Breast epithelium (tissue), 4 donors: Measurements from ENCODE around the gene BCL11B. TPM values are rescaled to one million over a fixed set of nuclear protein-coding genes. Genes with fewer than 3 reads are reported as not detected.

Source experiments
- DNase-seq, 2 donors: peaks; one replicate each; pipeline ENCODE4 v3.0.0-alpha.2; 2019; ENCODE audit warnings: low spot score in 2 of 2
- H3K27ac ChIP-seq, 2 donors: fragments of 200-600 bp; sonication (generic) in 1 of 2; one replicate each; pipeline ENCODE4 v1.5.1; 2016 to 2019; ENCODE audit warnings: mild to moderate bottlenecking in 1 of 2
- H3K27me3 ChIP-seq, 2 donors: fragments of 200-600 bp; sonication (generic) in 1 of 2; one replicate each; pipeline versions ENCODE4 v1.5.1 to v1.6.0; 2017 to 2019; ENCODE audit warnings: control low read depth in 1 of 2, mild to moderate bottlenecking in 1 of 2
- H3K36me3 ChIP-seq: fragments of 200-600 bp; one replicate; pipeline ENCODE4 v1.5.1; 2019
- H3K4me1 ChIP-seq, 2 donors: fragments of 200-600 bp; sonication (generic); one replicate each; pipeline ENCODE4 v1.5.1; 2016 to 2019; ENCODE audit warnings: control low read depth in 1 of 2
- H3K4me3 ChIP-seq, 3 donors: fragments of 200-600 bp; sonication (generic); 1 replicate in 2 of 3; 2 replicates in 1 of 3; pipeline ENCODE4 v1.5.1; 2016 to 2019; ENCODE audit warnings: mild to moderate bottlenecking in 3 of 3, moderate library complexity in 2 of 3
- H3K9me3 ChIP-seq, 2 donors: fragments of 200-600 bp; sonication (generic) in 1 of 2; one replicate each; pipeline ENCODE4 v1.5.1; 2016 to 2019; ENCODE audit warnings: control low read depth in 1 of 2
- CTCF ChIP-seq, 3 donors: fragments of 450-650 bp; IDR thresholded peaks; one replicate each; pipeline ENCODE4 v1.5.1; 2016 to 2017; ENCODE audit warnings: antibody characterized with exemption in 3 of 3, mild to moderate bottlenecking in 3 of 3, moderate library complexity in 3 of 3
- POLR2A ChIP-seq: fragments of 450-650 bp; IDR thresholded peaks from one replicate; pipeline ENCODE4 v1.6.1; 2016; ENCODE audit warnings: antibody characterized with exemption, mild to moderate bottlenecking, moderate library complexity
- POLR2AphosphoS5 ChIP-seq, 3 donors: sonication (generic); formaldehyde crosslinking; IDR thresholded peaks; one replicate each; pipeline ENCODE4 v1.6.1; 2017; ENCODE audit warnings: antibody characterized with exemption in 3 of 3
- intact Hi-C: fragments of 100-400 bp; cut with DNase I; formaldehyde crosslinking; loops from one replicate; pipeline ENCODE4 v1.15.1; 2023; ENCODE audit warnings: low total_unique reads
- total RNA-seq, 3 donors: library from RNA; depleted of rRNA; stranded (reverse); fragments of >200 nt; gene quantifications; one replicate each; pipeline ENCODE4 v1.1.0, GENCODE V29; 2016

BCL11B gene
- total RNA-seq, 3 donors from 2014 or later, result 0.96 to 3.9 (median 2.6) TPM

DNA sequence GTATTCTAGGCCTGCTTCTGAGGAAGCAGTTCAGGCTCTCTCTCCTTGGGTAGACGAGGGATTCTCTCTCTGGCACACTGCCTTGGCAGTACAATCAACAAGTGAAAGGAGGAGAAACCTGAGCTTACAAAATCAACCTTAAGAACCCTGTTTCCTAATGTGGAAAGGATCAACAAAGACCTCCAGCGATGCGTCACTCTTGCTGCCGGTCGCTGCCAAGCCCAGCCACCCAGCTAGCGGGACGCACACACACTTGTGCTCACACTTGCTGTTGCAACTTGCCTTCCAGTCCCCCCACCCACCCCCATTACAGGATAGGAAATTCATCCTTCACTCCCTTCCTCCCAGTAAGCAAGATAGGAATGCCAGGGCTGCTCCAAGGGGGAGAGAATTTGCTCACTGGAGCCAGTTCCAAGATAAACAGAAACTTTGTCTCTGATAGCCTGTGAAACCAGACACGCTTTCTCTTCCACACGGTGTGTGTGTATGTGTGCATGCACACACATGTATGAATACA is 144.3 kb downstream of the BCL11B start:
- H3K4me3 ChIP-seq, result no peak overlapping the region
- no peaks in the 10 kb centered on the region for H3K9me3 ChIP-seq
- H3K27ac ChIP-seq, result no peak overlapping the region
- H3K27me3 ChIP-seq, result no peaks in the 10 kb centered on the region
- DNase-seq, result peak in 1 of 2 donors; percentile 16
- H3K4me1 ChIP-seq, result no peaks in the 10 kb centered on the region
- intact Hi-C loops, result no loop called here
- no peaks in the 10 kb centered on the region for H3K36me3 ChIP-seq
- TF ChIP-seq CTCF (IDR thresholded peaks at IDR 0.05) (no peak), POLR2A (no peak)

- Histone ChIP-seq H3K9me3 (no peaks in the 10 kb centered on the region), H3K4me3 (no peak overlapping the region), H3K36me3 (no peaks in the 10 kb centered on the region), H3K27me3 (peaks cover 0 to 4% of the 10 kb centered on the region in 2 donors), H3K4me1 (no peaks in the 10 kb centered on the region), H3K27ac (no peak overlapping the region)
- TF ChIP-seq CTCF (IDR thresholded peaks at IDR 0.05) (no peak), POLR2A (no peak)
- DNase-seq, result peak in 1 of 2 donors; percentile 8
- intact Hi-C loops, result no loop called here
Measured at GRCh38 chr14:99125616-99126431, 146.2 kb downstream of the BCL11B start.

DNA sequence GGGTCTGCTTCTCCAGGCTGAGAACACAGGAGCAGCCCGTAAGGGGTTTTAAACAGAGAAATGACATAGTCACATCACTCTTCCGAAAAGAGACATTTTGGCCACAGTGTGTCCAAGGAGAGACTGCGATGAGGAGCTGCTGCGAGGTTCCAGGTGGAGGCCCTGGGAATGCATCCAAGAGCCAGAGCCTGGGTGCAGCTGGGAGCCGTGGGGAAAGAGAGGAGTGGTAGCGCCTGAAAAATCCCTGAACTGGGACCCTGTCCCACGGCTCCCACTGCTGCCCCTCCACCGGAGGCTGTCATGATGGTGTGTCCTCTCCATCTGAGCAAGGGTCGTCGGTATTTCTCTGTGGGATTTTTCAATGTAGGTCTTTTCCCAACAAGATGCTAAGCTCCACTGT is 146.9 kb downstream of the BCL11B start:
- DNase-seq, result peak in 1 of 2 donors; percentile 9
- Histone ChIP-seq H3K9me3 (no peaks in the 10 kb centered on the region), H3K27ac (no peak overlapping the region), H3K27me3 (peaks cover 0 to 6% of the 10 kb centered on the region in 2 donors), H3K36me3 (no peaks in the 10 kb centered on the region), H3K4me1 (no peaks in the 10 kb centered on the region), H3K4me3 (no peak overlapping the region)
- intact Hi-C loops, result no loop called here
- no peak for TF ChIP-seq POLR2AphosphoS5 (IDR thresholded peaks at IDR 0.05)

- TF ChIP-seq CTCF (IDR thresholded peaks at IDR 0.05), result no peak
- TF ChIP-seq POLR2AphosphoS5 (IDR thresholded peaks at IDR 0.05), result no peak
- no peak for TF ChIP-seq POLR2A
- peak in 1 of 2 donors; percentile 5 for DNase-seq
- Histone ChIP-seq H3K36me3 (no peaks in the 10 kb centered on the region), H3K27ac (no peak overlapping the region), H3K4me3 (no peak overlapping the region), H3K4me1 (no peaks in the 10 kb centered on the region), H3K9me3 (no peaks in the 10 kb centered on the region), H3K27me3 (peaks cover 0 to 9% of the 10 kb centered on the region in 2 donors)
- intact Hi-C loops, result no loop called here
Measured at GRCh38 chr14:99124482-99125105, 147.4 kb downstream of the BCL11B start.

DNA sequence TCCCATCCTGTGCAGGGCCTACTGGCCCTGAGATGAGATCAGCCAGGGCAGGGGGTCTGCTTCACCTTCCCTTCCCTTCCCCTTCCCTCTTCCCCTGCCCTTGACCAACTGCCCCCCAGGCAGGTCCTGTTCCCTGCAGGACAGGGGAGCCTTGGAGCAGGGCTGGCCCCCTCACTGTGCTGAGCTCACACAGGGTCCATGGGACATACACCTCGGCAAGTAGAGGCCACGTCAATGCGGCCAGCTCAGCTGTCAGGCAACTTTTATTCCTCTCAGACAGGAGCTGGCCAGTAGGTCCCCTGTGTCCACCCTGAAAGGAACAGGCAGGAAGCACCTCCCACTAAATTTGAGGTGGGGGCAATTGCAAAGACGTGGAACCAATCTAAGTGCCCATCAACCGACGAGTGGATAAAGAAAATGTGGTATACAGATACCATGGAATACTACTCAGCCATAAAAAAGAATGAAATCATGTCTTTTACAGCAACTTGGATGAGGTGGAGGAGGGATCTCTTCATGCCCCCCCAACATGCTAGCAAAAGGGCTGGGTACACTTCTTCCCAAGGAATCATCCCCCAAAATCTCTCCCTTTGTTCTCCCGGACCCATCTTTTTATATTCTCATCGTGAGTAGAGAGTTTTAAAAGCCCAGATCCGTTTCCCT is 148.7 kb downstream of the BCL11B start:
- H3K4me1 ChIP-seq, result no peaks in the 10 kb centered on the region
- no peak overlapping the region for H3K4me3 ChIP-seq
- peak in 1 of 2 donors; percentile 10 for DNase-seq
- no peak overlapping the region for H3K27ac ChIP-seq
- no peaks in the 10 kb centered on the region for H3K36me3 ChIP-seq
- no peak for TF ChIP-seq POLR2A
- no peak for TF ChIP-seq POLR2AphosphoS5 (IDR thresholded peaks at IDR 0.05)
- no peak for TF ChIP-seq CTCF (IDR thresholded peaks at IDR 0.05)
- peaks cover 0 to 22% of the 10 kb centered on the region in 2 donors for H3K27me3 ChIP-seq
- H3K9me3 ChIP-seq, result no peaks in the 10 kb centered on the region
- intact Hi-C loops, result no loop called here
